Sigmoid colon (tissue), 7 donors: Measurements from ENCODE around the gene PPM1M. TPM values are rescaled to one million over a fixed set of nuclear protein-coding genes. Genes with fewer than 3 reads are reported as not detected.

ENCODE experiments used
- DNase-seq: peaks from one replicate; pipeline ENCODE4 v3.0.0-alpha.2; 2019
- H3K27ac ChIP-seq, 4 donors: fragments of 200-600 bp; sonication (generic); one replicate each; pipeline ENCODE4 v1.5.1; 2016 to 2019; ENCODE audit warnings: mild to moderate bottlenecking in 1 of 4
- H3K27me3 ChIP-seq, 3 donors: fragments of 200-600 bp; sonication (generic); one replicate each; pipeline ENCODE4 v1.5.1; 2019; ENCODE audit warnings: mild to moderate bottlenecking in 1 of 3
- H3K36me3 ChIP-seq, 4 donors: fragments of 200-600 bp; sonication (generic); one replicate each; pipeline ENCODE4 v1.5.1; 2016 to 2019
- H3K4me1 ChIP-seq, 4 donors: fragments of 200-600 bp; sonication (generic); one replicate each; pipeline ENCODE4 v1.5.1; 2017 to 2019
- H3K4me3 ChIP-seq, 4 donors: fragments of 200-600 bp; sonication (generic); one replicate each; pipeline ENCODE4 v1.5.1; 2017 to 2019; ENCODE audit warnings: mild to moderate bottlenecking in 2 of 4, moderate library complexity in 1 of 4
- H3K9me3 ChIP-seq, 4 donors: fragments of 200-600 bp in 3 of 4; sonication (generic) in 3 of 4; one replicate each; pipeline versions ENCODE4 v1.5.1 to v1.6.1; 2013 to 2019
- CTCF ChIP-seq, 4 experiments: fragments of 450-650 bp in 3 of 4; fragments of 200-600 bp in 1 of 4; IDR thresholded peaks; one replicate each; pipeline ENCODE4 v1.5.1; 2016 to 2019; ENCODE audit warnings: antibody characterized with exemption in 4 of 4, mild to moderate bottlenecking in 3 of 4, moderate library complexity in 2 of 4
- EP300 ChIP-seq, 4 donors: sonication (generic); formaldehyde crosslinking; IDR thresholded peaks; one replicate each; pipeline ENCODE4 v1.6.1; 2017; ENCODE audit warnings: antibody characterized with exemption in 4 of 4
- POLR2A ChIP-seq, 2 donors: fragments of 450-650 bp; IDR thresholded peaks; one replicate each; pipeline ENCODE4 v1.6.1; 2016; ENCODE audit warnings: antibody characterized with exemption in 2 of 2, mild to moderate bottlenecking in 2 of 2, moderate library complexity in 2 of 2
- POLR2AphosphoS5 ChIP-seq, 4 donors: sonication (generic); formaldehyde crosslinking; IDR thresholded peaks; one replicate each; pipeline ENCODE4 v1.6.1; 2017; ENCODE audit warnings: antibody characterized with exemption in 4 of 4
- WGBS, 2 donors: extraction: QIAGEN DNeasy Blood & Tissue Kit; methylation state at CpG; one replicate each; pipeline ENCODE4 v1.1.7; 2013; 5-methylcytosine and 5-hydroxymethylcytosine counted together
- intact Hi-C: fragments of 100-400 bp; cut with DNase I; formaldehyde crosslinking; loops from one replicate; pipeline ENCODE4 v1.15.1; 2023
- polyA plus RNA-seq, 3 donors: library from polyadenylated mRNA; stranded (reverse); fragments of 200-250 nt; gene quantifications; one replicate each; pipeline ENCODE4 v1.2.3, GENCODE V29; 2013
- total RNA-seq, 4 donors: library from RNA; depleted of rRNA; stranded (reverse); fragments of >200 nt; gene quantifications; one replicate each; pipeline ENCODE4 v1.1.0, GENCODE V29; 2016
- donor health status: healthy with polysubstance abuse.
- donor health status: Bipolar disorder and iron deficiency.
- donor health status: healthy.

The PPM1M gene
- total and polyA plus RNA-seq, 7 donors = 5.8 to 28.2 (median 21.7) TPM

- Histone ChIP-seq H3K9me3 (no peaks in the 10 kb centered on the region), H3K4me3 (no peak overlapping the region), H3K27ac (no peak overlapping the region), H3K27me3 (no peaks in the 10 kb centered on the region), H3K4me1 (peaks cover 0 to 21% (median 16%) of the 10 kb centered on the region in 4 donors), H3K36me3 (peaks cover 53 to 76% (median 67%) of the 10 kb centered on the region in 4 donors)
- DNase-seq = no peak
- TF ChIP-seq CTCF (IDR thresholded peaks at IDR 0.05) (no peak), POLR2A (IDR thresholded peaks at IDR 0.05) (no peak), EP300 (IDR thresholded peaks at IDR 0.05) (no peak), POLR2AphosphoS5 (IDR thresholded peaks at IDR 0.05) (no peak)
- 60 to 90% methylated on average over 8 of the region's 8 CpGs for WGBS, 2 donors
- intact Hi-C loops = no loop called here
Observed at GRCh38 chr3:52213005-52213404, 32.6 kb upstream of the PPM1M start.

- H3K27me3 ChIP-seq = no peaks in the 10 kb centered on the region
- H3K9me3 ChIP-seq = no peaks in the 10 kb centered on the region
- peaks cover 0 to 25% (median 16%) of the 10 kb centered on the region in 4 donors for H3K4me1 ChIP-seq
- no peak overlapping the region for H3K4me3 ChIP-seq
- no peak for DNase-seq
- peaks cover 51 to 67% (median 59%) of the 10 kb centered on the region in 4 donors for H3K36me3 ChIP-seq
- no peak for TF ChIP-seq CTCF (IDR thresholded peaks at IDR 0.05)
- no peak for TF ChIP-seq POLR2AphosphoS5 (IDR thresholded peaks at IDR 0.05)
- TF ChIP-seq POLR2A (IDR thresholded peaks at IDR 0.05) = no peak
- TF ChIP-seq EP300 (IDR thresholded peaks at IDR 0.05) = no peak
- intact Hi-C loops = no loop called here
- no peak overlapping the region for H3K27ac ChIP-seq
Observed at GRCh38 chr3:52213901-52214300, 31.7 kb upstream of the PPM1M start.

GRCh38 chr3:52215351-52215750, 30.2 kb upstream of the PPM1M start:
- Histone ChIP-seq H3K36me3 (peaks cover 37 to 53% (median 45%) of the 10 kb centered on the region in 4 donors), H3K4me3 (no peak overlapping the region), H3K27me3 (no peaks in the 10 kb centered on the region), H3K9me3 (no peaks in the 10 kb centered on the region), H3K27ac (no peak overlapping the region), H3K4me1 (peaks cover 0 to 27% (median 17%) of the 10 kb centered on the region in 4 donors)
- DNase-seq = no peak
- intact Hi-C loops = no loop called here
- TF ChIP-seq POLR2AphosphoS5 (IDR thresholded peaks at IDR 0.05) (no peak), CTCF (IDR thresholded peaks at IDR 0.05) (no peak), POLR2A (IDR thresholded peaks at IDR 0.05) (no peak), EP300 (IDR thresholded peaks at IDR 0.05) (no peak)
- WGBS, 2 donors = 95 to 98% methylated on average over 7 of the region's 7 CpGs

GRCh38 chr3:52216585-52217408, 28.8 kb upstream of the PPM1M start:
- H3K4me1 ChIP-seq = peaks cover 0 to 33% (median 19%) of the 10 kb centered on the region in 4 donors

More at GRCh38 chr3:52216585-52217408, 28.8 kb upstream of the PPM1M start:
- intact Hi-C loops = no loop called here
- DNase-seq = no peak
- H3K9me3 ChIP-seq = no peaks in the 10 kb centered on the region
- peak overlapping the region; percentile 35 to 66 (median 54) for H3K27ac ChIP-seq
- H3K36me3 ChIP-seq = peaks cover 27 to 38% (median 33%) of the 10 kb centered on the region in 4 donors
- TF ChIP-seq EP300 (IDR thresholded peaks at IDR 0.05) = no peak
- TF ChIP-seq POLR2A (IDR thresholded peaks at IDR 0.05) = no peak
- TF ChIP-seq CTCF (IDR thresholded peaks at IDR 0.05) = no peak
- TF ChIP-seq POLR2AphosphoS5 (IDR thresholded peaks at IDR 0.05) = peak in 3 of 4 donors; percentile 38 to 67 (median 56)
- 8 to 30% methylated on average over 13 of the region's 13 CpGs for WGBS, 2 donors
- H3K27me3 ChIP-seq = no peaks in the 10 kb centered on the region
- H3K4me3 ChIP-seq = no peak overlapping the region
